Measurements from ENCODE around the gene CAND1. TPM values are rescaled to one million over a fixed set of nuclear protein-coding genes. Genes with fewer than 3 reads are reported as not detected.

CAND1 gene
- total and polyA plus RNA-seq, 9 of the 15 experiments (the other 6 are each of a cell fraction or from before 2014, with no cell fraction given), result 24.0 to 167 (median 77.5) TPM

- TF ChIP-seq ZNF23 (CRISPR knock-in tag; IDR thresholded peaks at IDR 0.05) (no peak), TRIM28 (IDR thresholded peaks at IDR 0.05) (no peak), NFE2 (IDR thresholded peaks at IDR 0.05; ENCODE audit: low read depth) (peak; percentile 87), RBM14 (IDR thresholded peaks at IDR 0.05; ENCODE audit: borderline replicate concordance, insufficient read depth, low read depth, low read length) (0 out of 2 replicates have a peak, but pooled peaks have one; percentile 13), GABPB2 (CRISPR knock-in tag; conservative IDR thresholded peaks at IDR 0.05) (no peak), TFAP4 (CRISPR knock-in tag; IDR thresholded peaks at IDR 0.05; ENCODE audit: borderline replicate concordance) (peak; percentile 64; the same call in 1 of the 2 replicates), CBFA2T2 (conservative IDR thresholded peaks at IDR 0.05) (no peak), ATF4 (CRISPR knock-in tag; IDR thresholded peaks at IDR 0.05) (peak; percentile 55), NCOA2 (IDR thresholded peaks at IDR 0.05; ENCODE audit: partially characterized antibody in 2 of 2) (no peak), SAP30 (IDR thresholded peaks at IDR 0.05; ENCODE audit: borderline replicate concordance, insufficient read depth, low read depth, low read length, poor library complexity, severe bottlenecking) (peak; percentile 27), ARID1B (IDR thresholded peaks at IDR 0.05) (0 out of 2 replicates have a peak, but pooled peaks have one; percentile 45), RBFOX2 (IDR thresholded peaks at IDR 0.05; ENCODE audit: low read depth, low read length) (peak; percentile 93)
- TF ChIP-seq, protein P1, sequence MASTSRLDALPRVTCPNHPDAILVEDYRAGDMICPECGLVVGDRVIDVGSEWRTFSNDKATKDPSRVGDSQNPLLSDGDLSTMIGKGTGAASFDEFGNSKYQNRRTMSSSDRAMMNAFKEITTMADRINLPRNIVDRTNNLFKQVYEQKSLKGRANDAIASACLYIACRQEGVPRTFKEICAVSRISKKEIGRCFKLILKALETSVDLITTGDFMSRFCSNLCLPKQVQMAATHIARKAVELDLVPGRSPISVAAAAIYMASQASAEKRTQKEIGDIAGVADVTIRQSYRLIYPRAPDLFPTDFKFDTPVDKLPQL (IDR thresholded peaks at IDR 0.05; ENCODE audit: extremely low read depth, insufficient read length), result no peak
- TF ChIP-seq, protein P2, sequence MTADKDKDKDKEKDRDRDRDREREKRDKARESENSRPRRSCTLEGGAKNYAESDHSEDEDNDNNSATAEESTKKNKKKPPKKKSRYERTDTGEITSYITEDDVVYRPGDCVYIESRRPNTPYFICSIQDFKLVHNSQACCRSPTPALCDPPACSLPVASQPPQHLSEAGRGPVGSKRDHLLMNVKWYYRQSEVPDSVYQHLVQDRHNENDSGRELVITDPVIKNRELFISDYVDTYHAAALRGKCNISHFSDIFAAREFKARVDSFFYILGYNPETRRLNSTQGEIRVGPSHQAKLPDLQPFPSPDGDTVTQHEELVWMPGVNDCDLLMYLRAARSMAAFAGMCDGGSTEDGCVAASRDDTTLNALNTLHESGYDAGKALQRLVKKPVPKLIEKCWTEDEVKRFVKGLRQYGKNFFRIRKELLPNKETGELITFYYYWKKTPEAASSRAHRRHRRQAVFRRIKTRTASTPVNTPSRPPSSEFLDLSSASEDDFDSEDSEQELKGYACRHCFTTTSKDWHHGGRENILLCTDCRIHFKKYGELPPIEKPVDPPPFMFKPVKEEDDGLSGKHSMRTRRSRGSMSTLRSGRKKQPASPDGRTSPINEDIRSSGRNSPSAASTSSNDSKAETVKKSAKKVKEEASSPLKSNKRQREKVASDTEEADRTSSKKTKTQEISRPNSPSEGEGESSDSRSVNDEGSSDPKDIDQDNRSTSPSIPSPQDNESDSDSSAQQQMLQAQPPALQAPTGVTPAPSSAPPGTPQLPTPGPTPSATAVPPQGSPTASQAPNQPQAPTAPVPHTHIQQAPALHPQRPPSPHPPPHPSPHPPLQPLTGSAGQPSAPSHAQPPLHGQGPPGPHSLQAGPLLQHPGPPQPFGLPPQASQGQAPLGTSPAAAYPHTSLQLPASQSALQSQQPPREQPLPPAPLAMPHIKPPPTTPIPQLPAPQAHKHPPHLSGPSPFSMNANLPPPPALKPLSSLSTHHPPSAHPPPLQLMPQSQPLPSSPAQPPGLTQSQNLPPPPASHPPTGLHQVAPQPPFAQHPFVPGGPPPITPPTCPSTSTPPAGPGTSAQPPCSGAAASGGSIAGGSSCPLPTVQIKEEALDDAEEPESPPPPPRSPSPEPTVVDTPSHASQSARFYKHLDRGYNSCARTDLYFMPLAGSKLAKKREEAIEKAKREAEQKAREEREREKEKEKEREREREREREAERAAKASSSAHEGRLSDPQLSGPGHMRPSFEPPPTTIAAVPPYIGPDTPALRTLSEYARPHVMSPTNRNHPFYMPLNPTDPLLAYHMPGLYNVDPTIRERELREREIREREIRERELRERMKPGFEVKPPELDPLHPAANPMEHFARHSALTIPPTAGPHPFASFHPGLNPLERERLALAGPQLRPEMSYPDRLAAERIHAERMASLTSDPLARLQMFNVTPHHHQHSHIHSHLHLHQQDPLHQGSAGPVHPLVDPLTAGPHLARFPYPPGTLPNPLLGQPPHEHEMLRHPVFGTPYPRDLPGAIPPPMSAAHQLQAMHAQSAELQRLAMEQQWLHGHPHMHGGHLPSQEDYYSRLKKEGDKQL (CRISPR knock-in tag; IDR thresholded peaks at IDR 0.05; ENCODE audit: borderline replicate concordance), result no peak
- TF ChIP-seq, protein P3, sequence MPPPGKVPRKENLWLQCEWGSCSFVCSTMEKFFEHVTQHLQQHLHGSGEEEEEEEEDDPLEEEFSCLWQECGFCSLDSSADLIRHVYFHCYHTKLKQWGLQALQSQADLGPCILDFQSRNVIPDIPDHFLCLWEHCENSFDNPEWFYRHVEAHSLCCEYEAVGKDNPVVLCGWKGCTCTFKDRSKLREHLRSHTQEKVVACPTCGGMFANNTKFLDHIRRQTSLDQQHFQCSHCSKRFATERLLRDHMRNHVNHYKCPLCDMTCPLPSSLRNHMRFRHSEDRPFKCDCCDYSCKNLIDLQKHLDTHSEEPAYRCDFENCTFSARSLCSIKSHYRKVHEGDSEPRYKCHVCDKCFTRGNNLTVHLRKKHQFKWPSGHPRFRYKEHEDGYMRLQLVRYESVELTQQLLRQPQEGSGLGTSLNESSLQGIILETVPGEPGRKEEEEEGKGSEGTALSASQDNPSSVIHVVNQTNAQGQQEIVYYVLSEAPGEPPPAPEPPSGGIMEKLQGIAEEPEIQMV (tag; conservative IDR thresholded peaks at IDR 0.05; ENCODE audit: low read depth), result no peak
Observed at GRCh38 chr12:67268896-67269632, at the start of gene CAND1 (continued).

Measured in K562 (cell line).